Tibial nerve (tissue), 4 donors: ENCODE measurements around the gene PKP2.

ENCODE experiments used
- EP300 ChIP-seq, 2 donors: sonication (generic); formaldehyde crosslinking; IDR thresholded peaks; one replicate each; pipeline ENCODE4 v1.6.1; 2017; ENCODE audit warnings: antibody characterized with exemption in 2 of 2, mild to moderate bottlenecking in 1 of 2
- POLR2A ChIP-seq, 2 donors: fragments of 450-650 bp; IDR thresholded peaks; one replicate each; pipeline ENCODE4 v1.6.1; 2017; ENCODE audit warnings: antibody characterized with exemption in 2 of 2, mild to moderate bottlenecking in 2 of 2, moderate library complexity in 2 of 2
- TF ChIP-seq, protein P1 (sequence below), 5 experiments: fragments of 200-600 bp in 3 of 5; fragments of 450-650 bp in 2 of 5; sonication (generic) in 3 of 5; IDR thresholded peaks; one replicate each; pipeline ENCODE4 v1.5.1; 2016 to 2019; ENCODE audit warnings: antibody characterized with exemption in 5 of 5, mild to moderate bottlenecking in 3 of 5, moderate library complexity in 2 of 5

DNA sequence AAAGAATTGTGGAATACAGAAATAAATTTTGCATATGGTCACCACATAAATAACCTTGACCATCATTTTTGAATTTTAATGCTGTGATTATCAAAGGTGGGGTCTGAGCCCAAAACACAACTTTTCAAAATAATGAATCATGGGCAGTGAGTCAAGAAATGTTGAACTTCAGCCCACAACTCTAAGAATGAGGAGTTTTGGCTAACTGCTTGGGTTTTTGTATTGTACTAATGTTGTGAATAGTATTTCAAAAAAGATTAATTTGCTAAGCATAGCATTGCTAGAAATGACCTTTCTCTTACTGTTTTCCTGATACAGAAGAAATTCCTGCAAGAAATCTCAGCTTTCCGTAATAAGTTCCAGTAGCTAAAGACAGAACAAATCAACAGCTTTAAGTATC lies 116.5 kb downstream of the PKP2 start:
- TF ChIP-seq, protein P1, sequence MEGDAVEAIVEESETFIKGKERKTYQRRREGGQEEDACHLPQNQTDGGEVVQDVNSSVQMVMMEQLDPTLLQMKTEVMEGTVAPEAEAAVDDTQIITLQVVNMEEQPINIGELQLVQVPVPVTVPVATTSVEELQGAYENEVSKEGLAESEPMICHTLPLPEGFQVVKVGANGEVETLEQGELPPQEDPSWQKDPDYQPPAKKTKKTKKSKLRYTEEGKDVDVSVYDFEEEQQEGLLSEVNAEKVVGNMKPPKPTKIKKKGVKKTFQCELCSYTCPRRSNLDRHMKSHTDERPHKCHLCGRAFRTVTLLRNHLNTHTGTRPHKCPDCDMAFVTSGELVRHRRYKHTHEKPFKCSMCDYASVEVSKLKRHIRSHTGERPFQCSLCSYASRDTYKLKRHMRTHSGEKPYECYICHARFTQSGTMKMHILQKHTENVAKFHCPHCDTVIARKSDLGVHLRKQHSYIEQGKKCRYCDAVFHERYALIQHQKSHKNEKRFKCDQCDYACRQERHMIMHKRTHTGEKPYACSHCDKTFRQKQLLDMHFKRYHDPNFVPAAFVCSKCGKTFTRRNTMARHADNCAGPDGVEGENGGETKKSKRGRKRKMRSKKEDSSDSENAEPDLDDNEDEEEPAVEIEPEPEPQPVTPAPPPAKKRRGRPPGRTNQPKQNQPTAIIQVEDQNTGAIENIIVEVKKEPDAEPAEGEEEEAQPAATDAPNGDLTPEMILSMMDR (IDR thresholded peaks at IDR 0.05) = no peak
- TF ChIP-seq EP300 (IDR thresholded peaks at IDR 0.05) = no peak
- no peak for TF ChIP-seq POLR2A (IDR thresholded peaks at IDR 0.05)
